CMK (cell line): ENCODE measurements around the gene RAPGEF1.
"Not testable (repeated sequence)": the region's sequence is repeated elsewhere in the genome, so short reads cannot be mapped to it uniquely, and the experiment has no call there.

Source experiments
- DNase-seq: peaks from one replicate; pipeline ENCODE4 v3.0.0-alpha.2; 2010; ENCODE audit warnings: low read depth

RAPGEF1 gene, protein sequence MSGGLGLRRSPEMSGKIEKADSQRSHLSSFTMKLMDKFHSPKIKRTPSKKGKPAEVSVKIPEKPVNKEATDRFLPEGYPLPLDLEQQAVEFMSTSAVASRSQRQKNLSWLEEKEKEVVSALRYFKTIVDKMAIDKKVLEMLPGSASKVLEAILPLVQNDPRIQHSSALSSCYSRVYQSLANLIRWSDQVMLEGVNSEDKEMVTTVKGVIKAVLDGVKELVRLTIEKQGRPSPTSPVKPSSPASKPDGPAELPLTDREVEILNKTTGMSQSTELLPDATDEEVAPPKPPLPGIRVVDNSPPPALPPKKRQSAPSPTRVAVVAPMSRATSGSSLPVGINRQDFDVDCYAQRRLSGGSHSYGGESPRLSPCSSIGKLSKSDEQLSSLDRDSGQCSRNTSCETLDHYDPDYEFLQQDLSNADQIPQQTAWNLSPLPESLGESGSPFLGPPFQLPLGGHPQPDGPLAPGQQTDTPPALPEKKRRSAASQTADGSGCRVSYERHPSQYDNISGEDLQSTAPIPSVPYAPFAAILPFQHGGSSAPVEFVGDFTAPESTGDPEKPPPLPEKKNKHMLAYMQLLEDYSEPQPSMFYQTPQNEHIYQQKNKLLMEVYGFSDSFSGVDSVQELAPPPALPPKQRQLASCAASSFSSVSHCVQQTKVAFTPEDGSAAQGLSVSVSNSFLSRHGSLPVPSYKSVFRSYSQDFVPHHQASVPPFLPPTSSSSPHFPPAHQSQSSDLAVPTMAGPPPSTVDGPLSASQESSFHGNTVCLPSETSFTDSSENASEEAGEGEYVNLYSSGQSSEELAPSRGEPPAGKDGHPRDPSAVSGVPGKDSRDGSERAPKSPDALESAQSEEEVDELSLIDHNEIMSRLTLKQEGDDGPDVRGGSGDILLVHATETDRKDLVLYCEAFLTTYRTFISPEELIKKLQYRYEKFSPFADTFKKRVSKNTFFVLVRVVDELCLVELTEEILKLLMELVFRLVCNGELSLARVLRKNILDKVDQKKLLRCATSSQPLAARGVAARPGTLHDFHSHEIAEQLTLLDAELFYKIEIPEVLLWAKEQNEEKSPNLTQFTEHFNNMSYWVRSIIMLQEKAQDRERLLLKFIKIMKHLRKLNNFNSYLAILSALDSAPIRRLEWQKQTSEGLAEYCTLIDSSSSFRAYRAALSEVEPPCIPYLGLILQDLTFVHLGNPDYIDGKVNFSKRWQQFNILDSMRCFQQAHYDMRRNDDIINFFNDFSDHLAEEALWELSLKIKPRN (N-terminal part only)

DNA sequence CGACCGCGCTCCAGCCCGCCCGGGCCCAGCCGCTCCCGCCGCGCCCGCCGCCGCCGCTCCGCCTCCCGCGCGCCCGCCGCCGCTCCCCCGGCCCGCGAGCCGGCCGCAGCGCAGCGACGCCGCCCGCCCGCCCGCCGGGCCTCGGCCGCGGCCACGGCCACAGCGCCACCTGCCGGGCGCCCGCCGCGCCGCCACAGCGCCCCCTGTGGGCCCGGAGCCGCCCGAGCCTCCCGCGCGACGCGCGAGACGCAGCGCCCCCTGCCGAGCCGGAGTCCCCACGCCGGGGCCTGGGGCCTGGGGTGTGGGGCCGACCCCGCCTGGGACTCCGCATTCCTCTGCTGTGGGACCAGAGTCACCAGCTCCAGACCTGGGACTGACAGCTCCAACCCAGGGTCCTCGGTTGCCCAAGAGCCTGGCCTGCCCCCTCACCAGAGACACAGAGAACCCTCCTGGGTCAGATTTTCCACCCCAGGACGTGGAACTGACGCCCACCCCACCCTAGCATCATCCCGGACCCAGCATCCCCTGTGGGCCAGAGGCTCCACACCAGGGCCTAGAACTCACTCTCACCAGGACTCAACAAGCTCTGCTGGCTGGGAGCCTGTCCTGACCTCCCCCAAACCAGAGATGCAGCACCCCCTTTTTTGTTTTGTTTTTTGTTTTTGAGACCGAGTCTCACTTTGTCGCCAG lies at the start of gene RAPGEF1:
Gene RAPGEF1, minus strand, starts transcription at position 118 of the 690 bp plus-strand sequence. CDS start 246 bp downstream, outside the sequence.
- DNase-seq = no peak

DNA sequence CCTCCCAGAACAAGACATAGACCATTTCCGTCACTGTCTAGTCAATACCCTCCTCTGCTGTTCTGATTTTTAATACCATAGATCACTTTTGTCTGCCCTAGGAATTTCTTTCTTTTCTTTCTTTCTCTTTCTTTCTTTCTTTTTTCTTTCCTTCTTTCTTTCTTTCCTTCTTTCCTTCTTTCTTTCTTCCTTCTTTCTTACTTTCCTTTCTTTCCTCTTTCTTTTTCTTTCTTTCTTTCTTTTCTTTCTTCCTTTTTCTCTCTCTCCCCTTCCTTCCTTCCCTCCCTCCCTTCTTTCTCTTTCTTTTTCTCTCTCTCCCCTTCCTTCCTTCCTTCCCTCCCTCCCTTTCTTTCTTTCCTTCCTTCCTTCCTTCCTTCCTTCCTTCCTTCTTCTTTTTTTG lies 49.0 kb upstream of the RAPGEF1 start:
- no peak for DNase-seq

DNA sequence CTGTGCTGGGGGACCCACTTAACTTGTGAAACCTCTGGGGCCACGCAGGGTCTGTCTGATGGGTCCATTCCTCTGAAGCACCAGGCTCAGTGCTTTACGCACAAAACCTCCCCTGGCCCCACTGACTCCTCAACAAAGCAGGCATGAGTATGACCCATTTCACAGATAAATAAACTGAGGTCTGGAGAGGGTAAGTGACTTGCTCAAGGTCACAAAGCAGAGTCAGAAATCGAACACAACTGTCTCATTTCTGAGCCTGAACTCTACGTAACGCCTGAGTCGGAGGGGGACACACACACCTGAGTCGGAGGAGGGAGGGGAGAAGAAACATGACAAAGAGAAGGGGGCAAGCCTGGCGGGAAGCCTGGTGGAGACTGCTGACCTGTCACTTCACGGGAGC lies 48.0 kb upstream of the RAPGEF1 start:
- no peak for DNase-seq

DNA sequence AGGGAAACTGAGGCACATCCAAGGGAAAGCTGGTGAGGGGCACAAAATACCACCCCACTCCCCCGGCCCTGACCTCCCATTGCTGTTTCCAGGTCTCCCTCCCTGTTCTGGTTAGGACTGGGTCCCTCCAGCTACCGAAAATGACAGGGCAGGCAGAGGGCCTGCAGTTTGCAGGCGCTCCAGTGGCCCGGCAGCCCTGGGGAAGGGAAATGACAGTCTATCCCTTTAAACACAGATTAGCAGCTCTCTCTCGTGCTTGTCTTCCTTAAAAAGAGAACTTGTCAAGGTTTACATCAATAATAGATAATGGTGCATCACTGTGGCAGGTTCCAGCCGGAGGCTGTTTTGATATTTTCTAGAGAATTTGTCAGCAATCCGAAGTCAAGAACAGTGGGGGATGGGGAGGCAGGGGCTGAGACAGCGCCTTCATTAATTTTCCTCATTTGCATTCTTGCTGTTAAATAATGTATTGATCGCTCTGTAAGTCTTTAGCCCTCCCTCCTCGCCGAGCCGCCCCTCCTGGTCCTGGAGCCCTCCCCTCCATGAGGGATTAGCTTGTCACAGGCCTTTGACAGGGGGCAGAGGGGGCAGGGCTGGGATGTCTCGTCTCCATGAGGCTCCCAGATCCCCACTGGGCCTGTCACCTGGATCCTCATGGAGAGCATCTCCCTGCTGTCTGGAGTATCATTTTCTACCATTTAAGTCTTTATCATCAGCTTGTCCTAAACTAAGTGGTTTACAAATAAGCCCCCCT lies 45.0 kb upstream of the RAPGEF1 start:
- DNase-seq = no peak

DNA sequence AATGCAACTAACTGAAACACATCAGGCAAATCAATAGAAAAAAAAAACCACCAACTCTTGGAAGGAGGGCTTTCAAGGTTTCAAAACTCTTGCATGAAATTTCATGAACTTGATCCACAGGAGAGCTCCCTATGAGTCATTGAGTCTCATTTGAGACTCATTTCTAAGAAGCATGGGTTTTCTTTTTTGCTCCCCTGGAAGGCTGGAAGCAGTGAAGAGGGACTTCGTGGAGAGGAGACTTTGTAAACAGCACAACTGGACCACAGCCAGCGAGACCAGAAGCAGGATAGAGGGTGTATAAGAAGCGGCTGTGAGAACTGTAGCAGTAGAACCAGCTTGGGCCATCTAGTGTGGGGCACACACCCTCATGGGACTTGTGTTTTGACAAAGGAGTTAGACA lies 41.2 kb upstream of the RAPGEF1 start:
- DNase-seq = no peak

- DNase-seq = no peak
Observed at GRCh38 chr9:131776473-131776872, 36.6 kb upstream of the RAPGEF1 start.

GRCh38 chr9:131776036-131776435 lies 36.2 kb upstream of the RAPGEF1 start:
- DNase-seq = no peak

- DNase-seq = no peak
Observed at GRCh38 chr9:131774636-131775035, 34.8 kb upstream of the RAPGEF1 start.

DNA sequence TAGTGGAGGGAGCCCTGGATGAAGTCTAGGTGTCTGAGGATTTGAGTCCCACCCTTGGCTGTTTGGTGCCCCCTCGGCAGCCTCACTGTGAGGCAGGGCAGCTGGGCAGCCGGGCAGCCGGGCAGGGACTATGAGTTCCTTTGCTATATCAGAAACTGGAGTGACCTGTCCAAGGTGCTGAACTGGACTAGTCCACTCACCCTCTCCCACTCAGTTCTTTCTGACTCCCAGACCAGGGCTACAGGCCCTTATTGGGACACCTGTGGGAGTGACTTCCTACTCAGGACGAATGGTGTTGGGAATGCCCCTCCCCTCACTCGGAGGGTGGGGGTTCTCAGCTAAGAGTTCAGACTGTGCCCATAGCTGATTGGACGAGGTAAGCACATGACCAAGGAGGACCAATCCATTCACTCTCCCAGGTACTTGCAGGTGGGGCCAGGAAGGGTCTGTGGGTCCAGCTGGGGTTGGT lies 34.1 kb upstream of the RAPGEF1 start:
- DNase-seq = no peak

DNA sequence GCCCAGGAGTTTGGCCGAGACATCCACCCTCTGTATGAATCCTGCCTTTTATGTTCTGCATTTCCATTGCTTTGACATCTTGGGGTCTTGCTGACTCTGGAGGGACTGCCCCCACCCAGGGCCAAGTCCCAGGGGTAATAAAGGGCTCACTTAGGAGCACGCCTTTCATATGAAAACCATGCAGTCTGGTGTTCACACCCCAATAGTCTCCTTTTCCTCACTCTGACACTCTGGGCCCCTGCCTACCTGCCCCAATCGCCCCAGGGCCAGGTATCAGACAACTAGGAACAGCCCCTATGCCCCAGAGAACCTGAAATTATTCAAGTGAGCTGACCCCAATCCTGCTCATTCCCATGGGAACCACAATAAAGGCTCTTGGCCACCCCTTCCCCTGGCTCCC lies 33.1 kb upstream of the RAPGEF1 start:
- DNase-seq = no peak

DNA sequence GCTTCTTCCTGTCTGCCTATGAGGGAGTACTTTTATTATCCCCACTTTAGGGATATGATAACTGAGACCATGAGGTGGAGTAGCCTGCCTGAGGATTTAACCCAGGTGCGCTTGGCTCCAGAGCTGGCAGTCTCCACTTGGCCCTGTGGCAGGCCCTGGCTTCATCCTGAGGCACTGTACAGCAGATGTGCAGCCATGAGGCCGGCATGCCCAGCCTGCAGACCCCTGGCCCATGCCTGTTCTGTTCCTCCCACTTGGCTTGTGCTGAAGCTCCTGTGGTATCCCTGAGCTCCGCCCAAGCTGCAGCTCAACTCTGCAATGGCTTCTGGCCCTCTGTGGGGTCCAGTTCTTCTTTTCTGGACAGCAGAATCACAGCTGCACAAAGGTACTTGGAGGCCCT lies 31.8 kb upstream of the RAPGEF1 start:
- DNase-seq = no peak

GRCh38 chr9:131769361-131769760 lies 29.5 kb upstream of the RAPGEF1 start:
- no peak for DNase-seq

DNA sequence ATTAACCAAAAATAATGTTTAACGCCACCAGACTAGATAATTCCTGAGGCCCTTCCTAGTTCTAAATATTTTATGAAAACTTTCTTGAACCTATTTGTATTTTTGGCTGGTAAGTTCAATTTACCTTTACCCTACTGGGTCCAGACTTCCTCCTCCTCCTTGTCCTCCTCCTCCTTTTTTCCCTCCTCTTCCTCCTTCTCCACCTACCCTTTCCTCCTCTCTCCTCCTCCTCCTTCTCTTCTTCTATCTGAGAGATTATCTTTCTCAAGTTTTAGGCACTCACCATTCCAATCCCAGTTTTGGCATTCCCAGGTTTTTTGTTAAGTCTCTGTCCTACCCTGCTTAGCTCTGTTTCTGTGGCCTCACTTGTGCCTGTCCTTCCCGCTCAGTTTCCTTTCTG lies 24.7 kb upstream of the RAPGEF1 start:
- DNase-seq = no peak

DNA sequence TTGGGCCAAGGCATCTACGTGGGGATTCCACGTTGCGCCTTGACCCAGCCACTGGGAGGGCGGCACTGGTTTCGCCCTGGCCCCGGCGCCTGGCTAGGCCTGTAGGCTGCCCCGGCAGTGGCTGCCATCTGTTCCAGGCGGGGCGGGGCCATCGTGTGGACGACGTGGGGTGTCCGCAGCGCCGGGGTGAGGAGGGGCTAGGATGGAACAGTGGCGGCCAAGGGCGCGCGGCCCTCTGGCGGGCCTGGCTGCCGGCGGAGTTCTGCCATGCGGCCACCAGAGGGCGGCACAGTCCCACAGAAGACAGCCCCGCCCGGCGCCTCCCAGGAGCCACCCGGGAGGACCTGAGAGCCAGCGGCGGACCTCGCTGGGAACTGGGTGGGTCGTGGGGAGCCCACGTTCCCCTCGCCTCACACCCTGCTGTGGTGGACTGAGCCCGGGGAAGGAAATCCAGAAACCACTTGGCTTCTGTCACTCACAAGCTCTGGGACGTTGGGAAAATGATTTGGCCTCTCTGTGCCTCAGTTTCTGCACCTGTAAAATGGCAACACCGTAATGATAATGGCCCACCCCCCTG lies 22.6 kb upstream of the RAPGEF1 start:
- no peak for DNase-seq

GRCh38 chr9:131759017-131759647 lies 19.3 kb upstream of the RAPGEF1 start:
- DNase-seq = no peak

- DNase-seq = no peak
Observed at GRCh38 chr9:131757549-131757948, 17.7 kb upstream of the RAPGEF1 start.

GRCh38 chr9:131755541-131756198 lies 15.8 kb upstream of the RAPGEF1 start:
- DNase-seq = no peak

DNA sequence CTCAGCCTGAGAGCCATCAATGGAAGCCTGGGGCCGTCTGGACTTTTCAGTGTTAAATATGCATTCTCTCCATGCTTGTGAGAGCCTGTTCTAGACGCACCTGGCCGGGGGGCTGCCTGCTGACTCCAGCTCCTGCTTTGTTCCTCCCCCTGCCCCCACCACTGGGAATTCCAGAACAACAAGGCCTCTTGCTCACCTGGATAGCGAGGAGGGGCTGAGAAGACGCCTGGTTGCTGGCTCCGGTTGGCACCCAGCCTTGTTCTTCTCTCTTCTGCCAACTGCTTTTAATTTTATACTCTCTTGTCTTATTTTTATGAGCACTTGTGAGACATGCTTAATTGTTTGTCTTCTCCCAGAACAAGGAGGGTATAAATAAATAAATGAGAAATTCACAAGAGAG lies 15.0 kb upstream of the RAPGEF1 start:
- DNase-seq = no peak

DNA sequence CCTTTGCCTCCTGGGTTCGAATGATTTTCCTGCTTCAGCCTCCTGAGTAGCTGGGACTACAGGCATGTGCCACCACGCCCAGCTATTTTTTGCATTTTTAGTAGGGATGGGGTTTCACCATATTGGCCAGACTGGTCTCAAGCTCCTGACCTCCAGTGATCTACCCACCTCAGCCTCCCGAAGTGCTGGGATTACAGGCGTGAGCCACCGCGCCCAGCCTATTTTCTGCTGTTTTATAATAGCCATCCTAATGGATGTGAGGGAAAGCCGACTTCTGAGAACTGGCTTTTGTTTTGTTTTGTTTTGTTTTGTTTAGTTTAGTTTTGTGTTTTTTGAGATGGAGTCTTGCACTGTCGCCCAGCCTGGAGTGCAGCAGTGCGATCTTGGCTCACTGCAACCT lies 13.9 kb upstream of the RAPGEF1 start:
- not testable (repeated sequence) for DNase-seq
